GM18870 (cell line): ENCODE data around the gene SOX6.
"Not testable (repeated sequence)": the region's sequence is repeated elsewhere in the genome, so short reads cannot be mapped to it uniquely, and the experiment has no call there.

Experiments
- ATAC-seq: cut with Tn5 transposase; IDR thresholded peaks from one replicate; pipeline ENCODE4 v1.9.1; 2021; ENCODE audit warnings: moderate library complexity; ENCODE audit not compliant: unreplicated experiment

The SOX6 gene

GRCh38 chr11:16111690-16112089 lies 244.7 kb downstream of the SOX6 start:
- ATAC-seq = no peak

- ATAC-seq = no peak
Observed at GRCh38 chr11:16110886-16111285, 245.5 kb downstream of the SOX6 start.

- ATAC-seq = no peak
Observed at GRCh38 chr11:16099343-16099900, 256.9 kb downstream of the SOX6 start.

- ATAC-seq = no peak
Observed at GRCh38 chr11:16098526-16099205, 257.7 kb downstream of the SOX6 start.

- ATAC-seq = no peak
Observed at GRCh38 chr11:16097543-16097942, 258.8 kb downstream of the SOX6 start.

GRCh38 chr11:16096336-16096735 lies 260.0 kb downstream of the SOX6 start:
- no peak for ATAC-seq

GRCh38 chr11:16095756-16096155 lies 260.6 kb downstream of the SOX6 start:
- ATAC-seq = no peak

- no peak for ATAC-seq
Observed at GRCh38 chr11:16093889-16094653, 262.3 kb downstream of the SOX6 start.

- no peak for ATAC-seq
Observed at GRCh38 chr11:16091862-16092261, 264.5 kb downstream of the SOX6 start.

- no peak for ATAC-seq
Observed at GRCh38 chr11:16089481-16089880, 266.9 kb downstream of the SOX6 start.

GRCh38 chr11:16088774-16089173 lies 267.6 kb downstream of the SOX6 start:
- ATAC-seq = no peak

GRCh38 chr11:16087886-16088285 lies 268.5 kb downstream of the SOX6 start:
- no peak for ATAC-seq

- no peak for ATAC-seq
Observed at GRCh38 chr11:16086229-16086819, 270.0 kb downstream of the SOX6 start.

GRCh38 chr11:16082095-16083055 lies 274.0 kb downstream of the SOX6 start:
- no peak for ATAC-seq

- ATAC-seq = no peak
Observed at GRCh38 chr11:16081382-16082094, 274.8 kb downstream of the SOX6 start.

GRCh38 chr11:16080688-16081381 lies 275.5 kb downstream of the SOX6 start:
- no peak for ATAC-seq

- no peak for ATAC-seq
Observed at GRCh38 chr11:16078936-16079335, 277.4 kb downstream of the SOX6 start.

- ATAC-seq = no peak
Observed at GRCh38 chr11:16070573-16070972, 285.8 kb downstream of the SOX6 start.

GRCh38 chr11:16067268-16067667 lies 289.1 kb downstream of the SOX6 start:
- not testable (repeated sequence) for ATAC-seq
